HepG2 (cell line): ENCODE measurements around the gene TTLL11. TPM values are rescaled to one million over a fixed set of nuclear protein-coding genes. Genes with fewer than 3 reads are reported as not detected.
A peak's percentile ranks its signal among the peaks of the same experiment; 100 is the strongest.

ENCODE experiments used
- ATAC-seq: fragments of 200-7000 bp; cut with Tn5 transposase; 3 replicates; pipeline ENCODE4 v1.9.1; 2020; ENCODE audit warnings: mild to moderate bottlenecking, moderate library complexity
- BruUV-seq: library from RNA; stranded (reverse); fragments of 400-500 nt; replicated peaks from 2 replicates; lab custom pipeline; 2021; lab: Mats Ljungman, UMichigan
- CTCF ChIA-PET: fragments of 300-600 bp; formaldehyde crosslinking; extraction: SDS; loops from one replicate; lab custom pipeline; 2021; ENCODE audit warnings: low total read pairs, inconsistent platforms, low intra/inter-chr PET ratio; lab: Yijun Ruan, JAX
- POLR2A ChIA-PET: fragments of 350-600 bp; sonication (Branson Sonifier 250); formaldehyde crosslinking; loops from one replicate; lab custom pipeline; 2020; ENCODE audit warnings: antibody characterized with exemption, inconsistent platforms; lab: Yijun Ruan, JAX
- DNase-seq: peaks from one replicate; pipeline ENCODE4 v3.0.0-alpha.2; 2015; ENCODE audit warnings: low spot score
- FAIRE-seq: peaks from 3 replicates; lab custom pipeline; 2011; peaks lifted over from hg19 to GRCh38; lab: Jason Lieb, UNC
- H2AFZ ChIP-seq: one replicate; pipeline ENCODE4 v1.6.1; 2011; ENCODE audit warnings: low read length, inconsistent platforms
- H3K27ac ChIP-seq: fragments of 300-600 bp; 3 replicates; pipeline ENCODE4 v1.8.0; 2011; ENCODE audit warnings: mixed run types, mild to moderate bottlenecking, mixed read lengths, low read length, inconsistent platforms; ENCODE audit not compliant: insufficient read depth; ENCODE audit errors: extremely low read length
- H3K27me3 ChIP-seq, 2 experiments: fragments of 200-600 bp in 1 of 2; 2 replicates in 1 of 2; 3 replicates in 1 of 2; pipeline versions ENCODE4 v1.6.0 to v1.8.0; 2011; ENCODE audit warnings: low read length in 2 of 2, mild to moderate bottlenecking in 2 of 2, moderate library complexity in 2 of 2, inconsistent platforms in 1 of 2; ENCODE audit not compliant: insufficient read depth in 2 of 2, control insufficient read depth in 1 of 2
- H3K36me3 ChIP-seq, 2 experiments: fragments of 200-600 bp in 1 of 2; replicated peaks in 1 of 2; 2 replicates in 1 of 2; 3 replicates in 1 of 2; pipeline versions ENCODE4 v1.5.1 to v1.8.0; 2011; ENCODE audit warnings: low read length in 2 of 2, inconsistent platforms in 1 of 2; ENCODE audit not compliant: insufficient read depth in 2 of 2, control insufficient read depth in 1 of 2
- H3K4me1 ChIP-seq: 2 replicates; pipeline ENCODE4 v1.5.1; 2012; ENCODE audit warnings: low read length, inconsistent platforms; ENCODE audit not compliant: insufficient read depth
- H3K4me2 ChIP-seq: 2 replicates; pipeline ENCODE4 v1.6.0; 2011; ENCODE audit warnings: low read depth, low read length, inconsistent platforms
- H3K4me3 ChIP-seq, 3 experiments: fragments of 200-600 bp in 1 of 3; sonication (generic), shearing (Covaris generic) in 1 of 3; replicated peaks in 1 of 3; 2 replicates each; pipeline ENCODE4 v1.5.1; 2011 to 2016; ENCODE audit warnings: low read length in 3 of 3, inconsistent platforms in 2 of 3, low read depth in 2 of 3, mild to moderate bottlenecking in 2 of 3, control low read depth in 1 of 3, mixed read lengths in 1 of 3; ENCODE audit not compliant: insufficient read depth in 1 of 3
- H3K79me2 ChIP-seq: one replicate; pipeline ENCODE4 v1.6.1; 2011; ENCODE audit warnings: low read length, inconsistent platforms; ENCODE audit not compliant: insufficient read depth
- H3K9ac ChIP-seq: 2 replicates; pipeline ENCODE4 v1.6.0; 2011; ENCODE audit warnings: mild to moderate bottlenecking, low read depth, low read length, inconsistent platforms; ENCODE audit not compliant: insufficient read depth
- H3K9me3 ChIP-seq: 2 replicates; pipeline ENCODE4 v1.5.1; 2012; ENCODE audit warnings: mild to moderate bottlenecking, low read length
- H4K20me1 ChIP-seq: 2 replicates; pipeline ENCODE4 v1.6.0; 2011; ENCODE audit warnings: inconsistent platforms, mild to moderate bottlenecking, low read length, moderate library complexity; ENCODE audit not compliant: insufficient read depth
- CHD2 ChIP-seq: IDR thresholded peaks from 2 replicates; pipeline ENCODE4 v1.6.1; 2011; ENCODE audit warnings: low read depth, low read length, improper control_type of control experiment
- ELF4 ChIP-seq: sonication (generic); formaldehyde crosslinking; IDR thresholded peaks from 2 replicates; pipeline ENCODE4 v1.5.0; 2020; ENCODE audit warnings: missing genetic modification reagents, mild to moderate bottlenecking, moderate library complexity, borderline replicate concordance
- FOXK1 ChIP-seq: sonication (generic); formaldehyde crosslinking; IDR thresholded peaks from 2 replicates; pipeline ENCODE4 v1.4.0; 2020; ENCODE audit warnings: low read depth, missing genetic modification reagents, borderline replicate concordance
- HHEX ChIP-seq: IDR thresholded peaks from 2 replicates; pipeline ENCODE4 v1.6.1; 2016; ENCODE audit warnings: control low read depth
- ISX ChIP-seq: sonication (generic); formaldehyde crosslinking; conservative IDR thresholded peaks from 2 replicates; pipeline ENCODE4 v1.5.0; 2020; ENCODE audit warnings: missing genetic modification reagents
- NCOA5 ChIP-seq: sonication (generic); formaldehyde crosslinking; IDR thresholded peaks from 2 replicates; pipeline ENCODE4 v1.4.0; 2020; ENCODE audit warnings: missing genetic modification reagents
- PPARG ChIP-seq: conservative IDR thresholded peaks from 2 replicates; pipeline ENCODE4 v1.6.1; 2016; ENCODE audit warnings: missing biosample characterization, missing genetic modification reagents
- SMAD3 ChIP-seq: sonication (generic); formaldehyde crosslinking; IDR thresholded peaks from 2 replicates; pipeline ENCODE4 v1.4.0; 2020; ENCODE audit warnings: missing genetic modification reagents
- SRSF4 ChIP-seq: fragments of 200-400 bp; formaldehyde crosslinking; IDR thresholded peaks from one replicate; pipeline ENCODE4 v1.6.1; 2018; ENCODE audit warnings: mild to moderate bottlenecking, low read depth, low read length, moderate library complexity; ENCODE audit not compliant: poor library complexity, severe bottlenecking
- ZFX ChIP-seq: sonication (generic); formaldehyde crosslinking; IDR thresholded peaks from 2 replicates; pipeline ENCODE4 v1.4.0; 2020; ENCODE audit warnings: mild to moderate bottlenecking, low read depth, missing genetic modification reagents, moderate library complexity
- ZKSCAN8 ChIP-seq: IDR thresholded peaks from 2 replicates; pipeline ENCODE4 v1.6.1; 2016; ENCODE audit warnings: borderline replicate concordance, missing genetic modification reagents, missing compliant biosample characterization
- ZNF501 ChIP-seq: sonication (generic); formaldehyde crosslinking; IDR thresholded peaks from 2 replicates; pipeline ENCODE4 v1.5.1; 2020; ENCODE audit warnings: mild to moderate bottlenecking, moderate library complexity, missing genetic modification reagents
- ZNF670 ChIP-seq: sonication (generic); formaldehyde crosslinking; IDR thresholded peaks from 2 replicates; pipeline ENCODE4 v1.8.0; 2022; ENCODE audit warnings: mild to moderate bottlenecking, missing genetic modification reagents, borderline replicate concordance
- WGBS: methylation state at CpG from one replicate; pipeline ENCODE4 v1.1.6; 2017; ENCODE audit warnings: low lambda C conversion rate; 5-methylcytosine and 5-hydroxymethylcytosine counted together
- in situ Hi-C: cut with HindIII; loops from 2 replicates; pipeline ENCODE4 v1.10.0; 2017; ENCODE audit warnings: low pct_unique_long_range_greater_than_20kb; ENCODE audit not compliant: extremely low pct_ligation_motif_present
- intact Hi-C: fragments of 100-400 bp; cut with micrococcal nuclease; formaldehyde crosslinking; loops from one replicate; pipeline ENCODE4 v1.10.0; 2022; ENCODE audit not compliant: unreplicated experiment
- polyA plus RNA-seq, 8 experiments: library from polyadenylated mRNA; depleted of rRNA in 3 of 8; stranded (reverse) in 7 of 8; unstranded in 1 of 8; fragments of >200 nt; fragmentation: Illumina TruSeq in 4 of 8; extraction: Trizol in 4 of 8; gene quantifications; 2 replicates each; pipeline versions ENCODE4 v1.2.1 to v1.2.3, GENCODE V29; 2011 to 2016; ENCODE audit warnings: low read depth in 4 of 8, missing spikeins in 1 of 8, mixed read lengths in 1 of 8; ENCODE audit not compliant: insufficient read depth in 1 of 8
- total RNA-seq, 5 experiments: library from RNA; depleted of rRNA; stranded (reverse); fragments of >200 nt; fragmentation: Illumina TruSeq; extraction: Trizol; gene quantifications; 2 replicates each; pipeline ENCODE4 v1.2.3, GENCODE V29; 2016; ENCODE audit warnings: low read depth in 1 of 5
- TF ChIP-seq, protein P1 (sequence below): IDR thresholded peaks from 2 replicates; pipeline ENCODE4 v1.6.1; 2016; ENCODE audit warnings: missing compliant biosample characterization, missing genetic modification reagents, borderline replicate concordance
- TF ChIP-seq, protein P2 (sequence below): sonication (generic); formaldehyde crosslinking; IDR thresholded peaks from 2 replicates; pipeline ENCODE4 v1.5.0; 2020; ENCODE audit warnings: missing genetic modification reagents, mild to moderate bottlenecking, borderline replicate concordance

The TTLL11 gene
- total and polyA plus RNA-seq, 2 of the 13 experiments (the other 11 are each of a cell fraction or from before 2014, with no cell fraction given) = 4.5 to 5.2 TPM

DNA sequence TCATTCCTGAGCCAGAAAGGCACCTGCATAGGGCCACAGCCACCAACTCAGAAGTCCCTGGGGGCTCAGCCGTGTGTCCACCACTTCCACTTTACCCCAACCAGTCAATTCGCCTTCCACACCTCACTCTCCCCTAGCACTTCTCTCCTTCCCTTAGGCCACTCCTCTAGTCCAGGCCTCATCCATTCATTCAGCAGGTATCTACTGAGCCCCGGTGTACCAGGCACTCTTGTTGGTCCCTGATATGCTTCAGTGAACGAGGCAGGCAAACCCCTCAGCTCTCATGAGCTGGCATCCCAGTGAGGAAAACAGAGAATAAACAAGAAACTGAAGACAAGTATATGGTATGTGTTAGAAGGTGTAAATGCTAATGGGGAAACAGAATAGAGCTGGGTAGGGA is 37.7 kb upstream of the TTLL11 start:
- intact Hi-C loops (no loop called here), in situ Hi-C loops (no loop called here)
- TF ChIP-seq, protein P1, sequence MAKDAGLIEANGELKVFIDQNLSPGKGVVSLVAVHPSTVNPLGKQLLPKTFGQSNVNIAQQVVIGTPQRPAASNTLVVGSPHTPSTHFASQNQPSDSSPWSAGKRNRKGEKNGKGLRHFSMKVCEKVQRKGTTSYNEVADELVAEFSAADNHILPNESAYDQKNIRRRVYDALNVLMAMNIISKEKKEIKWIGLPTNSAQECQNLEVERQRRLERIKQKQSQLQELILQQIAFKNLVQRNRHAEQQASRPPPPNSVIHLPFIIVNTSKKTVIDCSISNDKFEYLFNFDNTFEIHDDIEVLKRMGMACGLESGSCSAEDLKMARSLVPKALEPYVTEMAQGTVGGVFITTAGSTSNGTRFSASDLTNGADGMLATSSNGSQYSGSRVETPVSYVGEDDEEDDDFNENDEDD = no peak
- TF ChIP-seq HHEX (CRISPR knock-in tag) (no peak), ISX (CRISPR knock-in tag) (no peak), PPARG (CRISPR knock-in tag) (no peak), SRSF4 (no peak), FOXK1 (CRISPR knock-in tag) (no peak), NCOA5 (no peak), ZKSCAN8 (no peak), SMAD3 (CRISPR knock-in tag) (no peak), ZFX (no peak), ELF4 (CRISPR knock-in tag) (no peak), ZNF670 (no peak), ZNF501 (CRISPR knock-in tag) (no peak), CHD2 (no peak)
- TF ChIP-seq, protein P2, sequence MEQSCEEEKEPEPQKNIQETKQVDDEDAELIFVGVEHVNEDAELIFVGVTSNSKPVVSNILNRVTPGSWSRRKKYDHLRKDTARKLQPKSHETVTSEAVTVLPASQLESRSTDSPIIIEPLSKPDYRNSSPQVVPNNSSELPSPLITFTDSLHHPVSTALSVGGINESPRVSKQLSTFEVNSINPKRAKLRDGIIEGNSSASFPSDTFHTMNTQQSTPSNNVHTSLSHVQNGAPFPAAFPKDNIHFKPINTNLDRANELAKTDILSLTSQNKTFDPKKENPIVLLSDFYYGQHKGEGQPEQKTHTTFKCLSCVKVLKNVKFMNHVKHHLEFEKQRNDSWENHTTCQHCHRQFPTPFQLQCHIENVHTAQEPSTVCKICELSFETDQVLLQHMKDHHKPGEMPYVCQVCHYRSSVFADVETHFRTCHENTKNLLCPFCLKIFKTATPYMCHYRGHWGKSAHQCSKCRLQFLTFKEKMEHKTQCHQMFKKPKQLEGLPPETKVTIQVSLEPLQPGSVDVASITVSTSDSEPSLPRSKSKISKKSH (CRISPR knock-in tag) = no peak
- FAIRE-seq = no peak
- POLR2A ChIA-PET = no interaction called here
- Histone ChIP-seq H4K20me1 (no peaks in the 10 kb centered on the region), H3K36me3 (no peaks in the 10 kb centered on the region), H3K4me2 (peak overlapping the region; percentile 16; the same call in 1 of the 2 replicates), H3K27ac (no peak overlapping the region), H3K4me1 (peaks cover 41% of the 10 kb centered on the region), H3K27me3 (peaks cover 0 to 15% of the 10 kb centered on the region in 2 experiments; a peak in 1 of 5 replicates), H2AFZ (no peak overlapping the region), H3K9me3 (no peaks in the 10 kb centered on the region), H3K4me3 (no peak overlapping the region), H3K79me2 (no peaks in the 10 kb centered on the region), H3K9ac (no peak overlapping the region)
- DNase-seq = no peak
- no TSS peak for BruUV-seq
- ATAC-seq = no peak
- CTCF ChIA-PET = no interaction called here
- WGBS = 15% methylated on average over 4 of the region's 4 CpGs
